ENCODE data around the gene TGM2. TPM values are rescaled to one million over a fixed set of nuclear protein-coding genes. Genes with fewer than 3 reads are reported as not detected.

The TGM2 gene
- total RNA-seq, 2 donors from 2014 or later = 0.37 to 0.76 TPM

GRCh38 chr20:38130687-38131587 lies 34.1 kb downstream of the TGM2 start:
- no peak for ATAC-seq
- no peaks in the 10 kb centered on the region for H3K9me3 ChIP-seq (ENCODE audit: control insufficient read depth, low read length, poor library complexity, severe bottlenecking)
- no peak for DNase-seq
- Mint-ChIP-seq H3K36me3 (ENCODE audit: low read depth) (peaks cover 2% of the 10 kb centered on the region), H3K27me3 (peaks cover 11% of the 10 kb centered on the region), H3K4me1 (peaks cover 6% of the 10 kb centered on the region), H3K27ac (no peak overlapping the region), H3K4me3 (no peak overlapping the region)

GRCh38 chr20:38129893-38130609 lies 35.0 kb downstream of the TGM2 start:
- H3K36me3 Mint-ChIP-seq (ENCODE audit: low read depth) = peaks cover 2% of the 10 kb centered on the region

GRCh38 chr20:38129248-38129865 lies 35.7 kb downstream of the TGM2 start:
- no peaks in the 10 kb centered on the region for H3K9me3 ChIP-seq (ENCODE audit: control insufficient read depth, low read length, poor library complexity, severe bottlenecking)
- DNase-seq (no peak), ATAC-seq (no peak)
- Mint-ChIP-seq H3K4me3 (no peak overlapping the region), H3K27ac (no peak overlapping the region), H3K4me1 (peaks cover 2% of the 10 kb centered on the region), H3K36me3 (ENCODE audit: low read depth) (peaks cover 2% of the 10 kb centered on the region), H3K27me3 (peaks cover 11% of the 10 kb centered on the region)

More at GRCh38 chr20:38129893-38130609, 35.0 kb downstream of the TGM2 start:
- peaks cover 6% of the 10 kb centered on the region for H3K4me1 Mint-ChIP-seq
- H3K9me3 ChIP-seq (ENCODE audit: control insufficient read depth, low read length, poor library complexity, severe bottlenecking) = no peaks in the 10 kb centered on the region
- DNase-seq (no peak), ATAC-seq (no peak)
- peaks cover 11% of the 10 kb centered on the region for H3K27me3 Mint-ChIP-seq
- H3K4me3 Mint-ChIP-seq = no peak overlapping the region
- no peak overlapping the region for H3K27ac Mint-ChIP-seq

- H3K4me3 Mint-ChIP-seq = no peak overlapping the region
- no peaks in the 10 kb centered on the region for H3K4me1 Mint-ChIP-seq
- peaks cover 2% of the 10 kb centered on the region for H3K36me3 Mint-ChIP-seq (ENCODE audit: low read depth)
- peaks cover 11% of the 10 kb centered on the region for H3K27me3 Mint-ChIP-seq
- DNase-seq (no peak), ATAC-seq (no peak)
- no peak overlapping the region for H3K27ac Mint-ChIP-seq
- H3K9me3 ChIP-seq (ENCODE audit: control insufficient read depth, low read length, poor library complexity, severe bottlenecking) = no peaks in the 10 kb centered on the region
These were observed 36.4 kb downstream of the TGM2 start for GRCh38 chr20:38128691-38129090.

GRCh38 chr20:38127920-38128528 lies 37.0 kb downstream of the TGM2 start:
- H3K4me1 Mint-ChIP-seq = peaks cover 3% of the 10 kb centered on the region
- peaks cover 4% of the 10 kb centered on the region for H3K27me3 Mint-ChIP-seq
- peaks cover 2% of the 10 kb centered on the region for H3K36me3 Mint-ChIP-seq (ENCODE audit: low read depth)
- DNase-seq = no peak
- no peaks in the 10 kb centered on the region for H3K9me3 ChIP-seq (ENCODE audit: control insufficient read depth, low read length, poor library complexity, severe bottlenecking)
- H3K4me3 Mint-ChIP-seq = no peak overlapping the region
- H3K27ac Mint-ChIP-seq = no peak overlapping the region
- ATAC-seq = no peak

- H3K9me3 ChIP-seq (ENCODE audit: control insufficient read depth, low read length, poor library complexity, severe bottlenecking) = no peaks in the 10 kb centered on the region
- Mint-ChIP-seq H3K27ac (no peak overlapping the region), H3K36me3 (ENCODE audit: low read depth) (peaks cover 2% of the 10 kb centered on the region), H3K4me1 (peaks cover 7% of the 10 kb centered on the region), H3K4me3 (no peak overlapping the region), H3K27me3 (peaks cover 4% of the 10 kb centered on the region)
- DNase-seq (no peak), ATAC-seq (no peak)
These were observed 38.0 kb downstream of the TGM2 start for GRCh38 chr20:38126932-38127621.

- Mint-ChIP-seq H3K4me1 (peaks cover 7% of the 10 kb centered on the region), H3K27ac (no peak overlapping the region)
- no peak for DNase-seq
These were observed 38.7 kb downstream of the TGM2 start for GRCh38 chr20:38126146-38126921.

GRCh38 chr20:38125157-38126056 lies 39.7 kb downstream of the TGM2 start:
- no peaks in the 10 kb centered on the region for H3K9me3 ChIP-seq (ENCODE audit: control insufficient read depth, low read length, poor library complexity, severe bottlenecking)
- Mint-ChIP-seq H3K4me1 (peaks cover 7% of the 10 kb centered on the region), H3K36me3 (ENCODE audit: low read depth) (peaks cover 2% of the 10 kb centered on the region), H3K27ac (no peak overlapping the region), H3K27me3 (no peaks in the 10 kb centered on the region), H3K4me3 (no peak overlapping the region)
- ATAC-seq (no peak), DNase-seq (no peak)

More at GRCh38 chr20:38126146-38126921, 38.7 kb downstream of the TGM2 start:
- H3K4me3 Mint-ChIP-seq = no peak overlapping the region
- no peaks in the 10 kb centered on the region for H3K9me3 ChIP-seq (ENCODE audit: control insufficient read depth, low read length, poor library complexity, severe bottlenecking)
- H3K27me3 Mint-ChIP-seq = peaks cover 4% of the 10 kb centered on the region
- no peak for ATAC-seq
- H3K36me3 Mint-ChIP-seq (ENCODE audit: low read depth) = peaks cover 2% of the 10 kb centered on the region

- H3K9me3 ChIP-seq (ENCODE audit: control insufficient read depth, low read length, poor library complexity, severe bottlenecking) = no peaks in the 10 kb centered on the region
- DNase-seq (no peak), ATAC-seq (no peak)
- Mint-ChIP-seq H3K27ac (no peak overlapping the region), H3K36me3 (ENCODE audit: low read depth) (peaks cover 2% of the 10 kb centered on the region), H3K27me3 (no peaks in the 10 kb centered on the region), H3K4me1 (peaks cover 7% of the 10 kb centered on the region), H3K4me3 (no peak overlapping the region)
These were observed 42.0 kb downstream of the TGM2 start for GRCh38 chr20:38123021-38123587.

GRCh38 chr20:38121741-38122140 lies 43.3 kb downstream of the TGM2 start:
- DNase-seq = no peak
- ATAC-seq = no peak
- H3K4me3 Mint-ChIP-seq = no peak overlapping the region
- no peak overlapping the region for H3K27ac Mint-ChIP-seq
- no peaks in the 10 kb centered on the region for H3K9me3 ChIP-seq (ENCODE audit: control insufficient read depth, low read length, poor library complexity, severe bottlenecking)
- H3K4me1 Mint-ChIP-seq = peaks cover 7% of the 10 kb centered on the region
- H3K27me3 Mint-ChIP-seq = no peaks in the 10 kb centered on the region
- H3K36me3 Mint-ChIP-seq (ENCODE audit: low read depth) = no peaks in the 10 kb centered on the region

- Mint-ChIP-seq H3K4me3 (no peak overlapping the region), H3K4me1 (peaks cover 7% of the 10 kb centered on the region), H3K36me3 (ENCODE audit: low read depth) (no peaks in the 10 kb centered on the region), H3K27ac (no peak overlapping the region), H3K27me3 (no peaks in the 10 kb centered on the region)
- no peaks in the 10 kb centered on the region for H3K9me3 ChIP-seq (ENCODE audit: control insufficient read depth, low read length, poor library complexity, severe bottlenecking)
- no peak for ATAC-seq
- no peak for DNase-seq
These were observed 44.5 kb downstream of the TGM2 start for GRCh38 chr20:38120625-38120988.
